ENCODE measurements around the gene CLEC4M.

DNA sequence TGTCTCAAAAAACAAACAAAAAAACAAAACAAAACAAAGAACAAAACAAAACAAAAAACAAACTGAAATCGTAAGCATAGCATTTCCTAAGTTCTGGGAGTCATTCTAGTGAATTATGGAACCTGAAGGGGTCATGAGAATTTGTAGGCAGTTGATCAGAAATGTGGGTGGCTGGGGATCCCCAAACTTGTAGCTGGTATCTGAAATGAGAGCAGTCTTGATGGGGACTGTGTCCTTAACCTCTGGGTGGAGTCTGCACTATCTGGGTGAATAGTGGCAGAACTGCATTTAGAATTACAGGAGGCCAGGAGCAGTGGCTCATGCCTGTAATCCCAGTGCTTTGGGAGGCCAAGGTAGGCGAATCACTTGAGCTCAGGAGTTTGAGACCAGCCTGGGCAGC, 37.3 kb upstream of the CLEC4M start:
- TF ChIP-seq, protein P1, sequence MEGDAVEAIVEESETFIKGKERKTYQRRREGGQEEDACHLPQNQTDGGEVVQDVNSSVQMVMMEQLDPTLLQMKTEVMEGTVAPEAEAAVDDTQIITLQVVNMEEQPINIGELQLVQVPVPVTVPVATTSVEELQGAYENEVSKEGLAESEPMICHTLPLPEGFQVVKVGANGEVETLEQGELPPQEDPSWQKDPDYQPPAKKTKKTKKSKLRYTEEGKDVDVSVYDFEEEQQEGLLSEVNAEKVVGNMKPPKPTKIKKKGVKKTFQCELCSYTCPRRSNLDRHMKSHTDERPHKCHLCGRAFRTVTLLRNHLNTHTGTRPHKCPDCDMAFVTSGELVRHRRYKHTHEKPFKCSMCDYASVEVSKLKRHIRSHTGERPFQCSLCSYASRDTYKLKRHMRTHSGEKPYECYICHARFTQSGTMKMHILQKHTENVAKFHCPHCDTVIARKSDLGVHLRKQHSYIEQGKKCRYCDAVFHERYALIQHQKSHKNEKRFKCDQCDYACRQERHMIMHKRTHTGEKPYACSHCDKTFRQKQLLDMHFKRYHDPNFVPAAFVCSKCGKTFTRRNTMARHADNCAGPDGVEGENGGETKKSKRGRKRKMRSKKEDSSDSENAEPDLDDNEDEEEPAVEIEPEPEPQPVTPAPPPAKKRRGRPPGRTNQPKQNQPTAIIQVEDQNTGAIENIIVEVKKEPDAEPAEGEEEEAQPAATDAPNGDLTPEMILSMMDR (IDR thresholded peaks at IDR 0.05): no peak
- no peak for TF ChIP-seq ZFX (IDR thresholded peaks at IDR 0.05; ENCODE audit: borderline replicate concordance)
